Stimulated activated CD4-positive, alpha-beta T cell treated with anti-CD3 and anti-CD28 coated beads, TNF-alpha, amount 100 ng/mL, for 1 hour (primary cell): ENCODE data around the gene PARS2.

ENCODE experiments used
- DNase-seq, 3 donors: peaks; one replicate each; pipeline ENCODE4 v3.0.0-alpha.2; 2020; ENCODE audit warnings: low read depth in 3 of 3, low spot score in 1 of 3

The PARS2 gene

GRCh38 chr1:54800041-54800898, 35.9 kb upstream of the PARS2 start:
- DNase-seq = no peak

GRCh38 chr1:54798769-54799641, 34.7 kb upstream of the PARS2 start:
- DNase-seq = no peak

GRCh38 chr1:54798206-54798605, 33.9 kb upstream of the PARS2 start:
- no peak for DNase-seq

- DNase-seq = no peak
Measured at GRCh38 chr1:54796902-54797301, 32.6 kb upstream of the PARS2 start.

- no peak for DNase-seq
Measured at GRCh38 chr1:54795841-54796468, 31.6 kb upstream of the PARS2 start.

GRCh38 chr1:54795356-54795665, 31.0 kb upstream of the PARS2 start:
- DNase-seq = no peak

- no peak for DNase-seq
Measured at GRCh38 chr1:54794451-54795355, 30.4 kb upstream of the PARS2 start.

- no peak for DNase-seq
Measured at GRCh38 chr1:54792686-54793282, 28.5 kb upstream of the PARS2 start.

- DNase-seq = no peak
Measured at GRCh38 chr1:54791880-54792522, 27.7 kb upstream of the PARS2 start.

GRCh38 chr1:54788459-54788858, 24.1 kb upstream of the PARS2 start:
- DNase-seq = no peak

- DNase-seq = no peak
Measured at GRCh38 chr1:54787604-54788003, 23.3 kb upstream of the PARS2 start.

- DNase-seq = no peak
Measured at GRCh38 chr1:54786778-54787177, 22.5 kb upstream of the PARS2 start.

GRCh38 chr1:54784066-54784465, 19.7 kb upstream of the PARS2 start:
- DNase-seq = no peak

GRCh38 chr1:54782588-54782987, 18.3 kb upstream of the PARS2 start:
- no peak for DNase-seq

- no peak for DNase-seq
Measured at GRCh38 chr1:54782156-54782555, 17.8 kb upstream of the PARS2 start.

- DNase-seq = no peak
Measured at GRCh38 chr1:54781023-54781723, 16.9 kb upstream of the PARS2 start.

GRCh38 chr1:54777431-54777830, 13.1 kb upstream of the PARS2 start:
- no peak for DNase-seq

- DNase-seq = no peak
Measured at GRCh38 chr1:54777011-54777410, 12.7 kb upstream of the PARS2 start.
